22Rv1 (cell line): ENCODE measurements around the gene LOX.

ENCODE experiments used
- ZFX ChIP-seq: fragments of 450-650 bp; IDR thresholded peaks from 2 replicates; pipeline ENCODE4 v1.6.1; 2017; ENCODE audit warnings: antibody characterized with exemption, borderline replicate concordance
- TF ChIP-seq, protein P1 (sequence below): fragments of 450-650 bp; IDR thresholded peaks from 2 replicates; pipeline ENCODE4 v1.5.1; 2017; ENCODE audit warnings: mild to moderate bottlenecking

DNA sequence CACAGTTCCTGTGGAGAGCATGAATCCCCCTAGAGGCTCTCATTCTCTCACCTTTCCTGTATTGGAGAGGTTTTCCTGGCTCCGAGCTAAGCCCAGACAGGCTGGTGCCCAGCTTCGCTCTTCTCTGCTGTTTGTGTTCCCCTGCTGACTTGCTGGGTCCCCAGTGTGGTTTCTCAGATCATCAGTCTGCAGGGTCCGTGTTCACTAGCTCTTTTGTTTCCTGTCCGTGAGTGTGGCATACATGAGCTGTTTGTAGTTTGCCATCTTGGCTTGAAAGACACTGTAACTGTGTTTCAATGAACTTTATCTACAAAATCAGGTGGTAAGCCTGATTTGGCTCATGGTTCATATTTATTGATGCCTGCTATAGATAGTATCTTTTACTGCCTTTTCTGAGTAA, 23.8 kb downstream of the LOX start:
- TF ChIP-seq, protein P1, sequence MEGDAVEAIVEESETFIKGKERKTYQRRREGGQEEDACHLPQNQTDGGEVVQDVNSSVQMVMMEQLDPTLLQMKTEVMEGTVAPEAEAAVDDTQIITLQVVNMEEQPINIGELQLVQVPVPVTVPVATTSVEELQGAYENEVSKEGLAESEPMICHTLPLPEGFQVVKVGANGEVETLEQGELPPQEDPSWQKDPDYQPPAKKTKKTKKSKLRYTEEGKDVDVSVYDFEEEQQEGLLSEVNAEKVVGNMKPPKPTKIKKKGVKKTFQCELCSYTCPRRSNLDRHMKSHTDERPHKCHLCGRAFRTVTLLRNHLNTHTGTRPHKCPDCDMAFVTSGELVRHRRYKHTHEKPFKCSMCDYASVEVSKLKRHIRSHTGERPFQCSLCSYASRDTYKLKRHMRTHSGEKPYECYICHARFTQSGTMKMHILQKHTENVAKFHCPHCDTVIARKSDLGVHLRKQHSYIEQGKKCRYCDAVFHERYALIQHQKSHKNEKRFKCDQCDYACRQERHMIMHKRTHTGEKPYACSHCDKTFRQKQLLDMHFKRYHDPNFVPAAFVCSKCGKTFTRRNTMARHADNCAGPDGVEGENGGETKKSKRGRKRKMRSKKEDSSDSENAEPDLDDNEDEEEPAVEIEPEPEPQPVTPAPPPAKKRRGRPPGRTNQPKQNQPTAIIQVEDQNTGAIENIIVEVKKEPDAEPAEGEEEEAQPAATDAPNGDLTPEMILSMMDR: no peak
- TF ChIP-seq ZFX: no peak
